HUES64 (cell line): ENCODE measurements around the gene LPIN3.
"Not testable (repeated sequence)": the region's sequence is repeated elsewhere in the genome, so short reads cannot be mapped to it uniquely, and the experiment has no call there.

ENCODE experiments used
- H3K27ac ChIP-seq: 2 replicates; pipeline ENCODE4 v1.7.0; 2013; ENCODE audit warnings: low read depth, low read length, inconsistent platforms
- H3K27me3 ChIP-seq: 2 replicates; pipeline ENCODE4 v1.6.1; 2013; ENCODE audit warnings: mild to moderate bottlenecking, low read length; ENCODE audit not compliant: insufficient read depth
- H3K36me3 ChIP-seq: 2 replicates; pipeline ENCODE4 v1.6.1; 2013; ENCODE audit warnings: mild to moderate bottlenecking, low read length; ENCODE audit not compliant: insufficient read depth
- H3K4me1 ChIP-seq: 2 replicates; pipeline ENCODE4 v1.6.1; 2013; ENCODE audit warnings: mild to moderate bottlenecking, low read length, moderate library complexity; ENCODE audit not compliant: insufficient read depth
- H3K4me3 ChIP-seq: 2 replicates; pipeline ENCODE4 v1.5.1; 2013; ENCODE audit warnings: mild to moderate bottlenecking, low read length, moderate library complexity
- H3K9ac ChIP-seq: 2 replicates; pipeline ENCODE4 v1.6.1; 2013; ENCODE audit warnings: mild to moderate bottlenecking, low read depth, low read length
- H3K9me3 ChIP-seq: 2 replicates; pipeline ENCODE4 v1.6.1; 2013; ENCODE audit warnings: low read depth, low read length; ENCODE audit not compliant: insufficient read depth
- WGBS: fragments of 150-250, 120-280 bp; methylation state at CpG from one replicate; pipeline ENCODE4 v1.1.7; 2013; ENCODE audit warnings: missing lambda C conversion rate; 5-methylcytosine and 5-hydroxymethylcytosine counted together

The LPIN3 gene

GRCh38 chr20:41308726-41309413 is 31.8 kb upstream of the LPIN3 start:
- 73% methylated on average over 2 of the region's 3 CpGs for WGBS
- no peaks in the 10 kb centered on the region for H3K36me3 ChIP-seq
- no peaks in the 10 kb centered on the region for H3K27me3 ChIP-seq
- H3K4me3 ChIP-seq = no peak overlapping the region
- H3K9ac ChIP-seq = no peak overlapping the region
- H3K9me3 ChIP-seq = no peaks in the 10 kb centered on the region
- H3K4me1 ChIP-seq = peaks cover 9% of the 10 kb centered on the region
- H3K27ac ChIP-seq = no peak overlapping the region

GRCh38 chr20:41309817-41310216 is 30.8 kb upstream of the LPIN3 start:
- 90% methylated on average over 2 of the region's 2 CpGs for WGBS
- Histone ChIP-seq H3K9ac (no peak overlapping the region), H3K36me3 (no peaks in the 10 kb centered on the region), H3K9me3 (no peaks in the 10 kb centered on the region), H3K4me3 (no peak overlapping the region), H3K27me3 (no peaks in the 10 kb centered on the region), H3K27ac (no peak overlapping the region), H3K4me1 (peaks cover 9% of the 10 kb centered on the region)

- not testable (repeated sequence) for H3K27ac ChIP-seq, H3K9ac ChIP-seq, H3K9me3 ChIP-seq, H3K27me3 ChIP-seq, H3K4me3 ChIP-seq, H3K36me3 ChIP-seq
- 90% methylated on average over 6 of the region's 6 CpGs for WGBS
- peaks cover 12% of the 10 kb centered on the region for H3K4me1 ChIP-seq
Observed at GRCh38 chr20:41312009-41312408, 28.6 kb upstream of the LPIN3 start.

- H3K4me1 ChIP-seq = peaks cover 8% of the 10 kb centered on the region
- H3K27me3 ChIP-seq = peaks cover 3% of the 10 kb centered on the region; the same call in 1 of the 2 replicates
- H3K27ac ChIP-seq = no peak overlapping the region
- H3K36me3 ChIP-seq = no peaks in the 10 kb centered on the region
- H3K9me3 ChIP-seq = no peaks in the 10 kb centered on the region
- no peak overlapping the region for H3K9ac ChIP-seq
- H3K4me3 ChIP-seq = no peak overlapping the region
- WGBS = over 99% methylated on average over 2 of the region's 2 CpGs
Observed at GRCh38 chr20:41314386-41314785, 26.2 kb upstream of the LPIN3 start.

GRCh38 chr20:41316051-41316450 is 24.6 kb upstream of the LPIN3 start:
- Histone ChIP-seq H3K9me3 (no peaks in the 10 kb centered on the region), H3K9ac (no peak overlapping the region), H3K36me3 (no peaks in the 10 kb centered on the region), H3K4me3 (no peak overlapping the region), H3K27me3 (peaks cover 3% of the 10 kb centered on the region; the same call in 1 of the 2 replicates), H3K4me1 (peaks cover 8% of the 10 kb centered on the region), H3K27ac (no peak overlapping the region)
- WGBS = 89% methylated on average over 6 of the region's 6 CpGs

GRCh38 chr20:41316602-41317545 is 23.7 kb upstream of the LPIN3 start:
- Histone ChIP-seq H3K27me3 (peaks cover 3% of the 10 kb centered on the region; the same call in 1 of the 2 replicates), H3K36me3 (no peaks in the 10 kb centered on the region), H3K4me1 (peaks cover 8% of the 10 kb centered on the region), H3K4me3 (peak overlapping the region; percentile 85), H3K9me3 (no peaks in the 10 kb centered on the region), H3K9ac (peak overlapping the region; percentile 29; the same call in 1 of the 2 replicates), H3K27ac (no peak overlapping the region)
- 3% methylated on average over 66 of the region's 66 CpGs for WGBS

- Histone ChIP-seq H3K4me1 (peaks cover 8% of the 10 kb centered on the region), H3K27me3 (peaks cover 3% of the 10 kb centered on the region; the same call in 1 of the 2 replicates), H3K27ac (no peak within 1 kb of the TSS), H3K9me3 (no peaks in the 10 kb centered on the region), H3K9ac (peak within 1 kb of the TSS; percentile 60), H3K4me3 (peak within 1 kb of the TSS; percentile 85), H3K36me3 (no peaks in the 10 kb centered on the region)
- 1% methylated on average over 63 of the region's 64 CpGs for WGBS
Observed at GRCh38 chr20:41317546-41318270, 22.9 kb upstream of the LPIN3 start, which contains the start of gene ZHX3. Gene ZHX3 (minus strand): TSS chr20:41317731. CDS start chr20:41204916, 112,815 bp downstream.

GRCh38 chr20:41318271-41318649 is 22.4 kb upstream of the LPIN3 start:
- Histone ChIP-seq H3K4me3 (peak overlapping the region; percentile 85), H3K27ac (no peak overlapping the region), H3K36me3 (no peaks in the 10 kb centered on the region), H3K27me3 (peaks cover 3% of the 10 kb centered on the region; the same call in 1 of the 2 replicates), H3K9ac (peak overlapping the region; percentile 60; the same call in 1 of the 2 replicates), H3K9me3 (no peaks in the 10 kb centered on the region), H3K4me1 (peaks cover 8% of the 10 kb centered on the region)
- 89% methylated on average over 5 of the region's 5 CpGs for WGBS

- Histone ChIP-seq H3K4me3 (no peak overlapping the region), H3K9ac (no peak overlapping the region), H3K27ac (no peak overlapping the region), H3K36me3 (no peaks in the 10 kb centered on the region), H3K4me1 (peaks cover 8% of the 10 kb centered on the region), H3K9me3 (no peaks in the 10 kb centered on the region), H3K27me3 (peaks cover 3% of the 10 kb centered on the region; the same call in 1 of the 2 replicates)
Observed at GRCh38 chr20:41320441-41320840, 20.2 kb upstream of the LPIN3 start.

GRCh38 chr20:41320976-41321375 is 19.6 kb upstream of the LPIN3 start:
- WGBS = 95% methylated on average over 1 of the region's 1 CpG
- Histone ChIP-seq H3K9me3 (no peaks in the 10 kb centered on the region), H3K27me3 (peaks cover 3% of the 10 kb centered on the region; the same call in 1 of the 2 replicates), H3K36me3 (no peaks in the 10 kb centered on the region), H3K27ac (no peak overlapping the region), H3K4me3 (no peak overlapping the region), H3K9ac (no peak overlapping the region), H3K4me1 (peaks cover 8% of the 10 kb centered on the region)
